Measurements from ENCODE around the gene GTF2H2C. TPM values are rescaled to one million over a fixed set of nuclear protein-coding genes. Genes with fewer than 3 reads are reported as not detected.
A peak's percentile ranks its signal among the peaks of the same experiment; 100 is the strongest.

Gene GTF2H2C
- total and polyA plus RNA-seq, 4 donors: 8.7 to 38.4 (median 19.5) TPM

DNA sequence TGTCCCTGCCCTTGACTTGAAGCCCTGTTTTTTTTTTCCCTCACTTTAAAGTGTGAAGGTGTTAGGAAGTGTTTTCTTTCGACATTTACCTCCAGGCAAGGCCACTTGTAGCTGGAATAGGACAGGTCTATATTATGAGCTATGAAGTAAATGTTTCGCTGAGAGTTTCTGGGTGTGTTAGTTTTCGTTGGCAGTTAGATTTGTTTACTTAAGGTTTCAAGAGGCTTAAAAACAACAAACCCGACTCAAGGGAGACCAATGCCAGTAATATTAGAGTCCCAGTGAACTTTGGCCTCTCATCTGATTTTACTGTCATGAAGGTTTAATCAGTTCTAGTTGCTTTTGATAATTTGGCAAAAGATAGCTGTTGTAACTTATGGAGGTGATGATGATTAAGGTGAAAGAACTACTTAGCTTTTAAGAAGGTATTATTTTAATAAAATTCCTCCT lies 42.2 kb upstream of the GTF2H2C start (continued):
- TF ChIP-seq, protein P1, sequence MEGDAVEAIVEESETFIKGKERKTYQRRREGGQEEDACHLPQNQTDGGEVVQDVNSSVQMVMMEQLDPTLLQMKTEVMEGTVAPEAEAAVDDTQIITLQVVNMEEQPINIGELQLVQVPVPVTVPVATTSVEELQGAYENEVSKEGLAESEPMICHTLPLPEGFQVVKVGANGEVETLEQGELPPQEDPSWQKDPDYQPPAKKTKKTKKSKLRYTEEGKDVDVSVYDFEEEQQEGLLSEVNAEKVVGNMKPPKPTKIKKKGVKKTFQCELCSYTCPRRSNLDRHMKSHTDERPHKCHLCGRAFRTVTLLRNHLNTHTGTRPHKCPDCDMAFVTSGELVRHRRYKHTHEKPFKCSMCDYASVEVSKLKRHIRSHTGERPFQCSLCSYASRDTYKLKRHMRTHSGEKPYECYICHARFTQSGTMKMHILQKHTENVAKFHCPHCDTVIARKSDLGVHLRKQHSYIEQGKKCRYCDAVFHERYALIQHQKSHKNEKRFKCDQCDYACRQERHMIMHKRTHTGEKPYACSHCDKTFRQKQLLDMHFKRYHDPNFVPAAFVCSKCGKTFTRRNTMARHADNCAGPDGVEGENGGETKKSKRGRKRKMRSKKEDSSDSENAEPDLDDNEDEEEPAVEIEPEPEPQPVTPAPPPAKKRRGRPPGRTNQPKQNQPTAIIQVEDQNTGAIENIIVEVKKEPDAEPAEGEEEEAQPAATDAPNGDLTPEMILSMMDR (IDR thresholded peaks at IDR 0.05; ENCODE audit: low read depth, low read length, missing input control): no peak
- TF ChIP-seq RXRA (IDR thresholded peaks at IDR 0.05) (peak; percentile 49 to 55), FOXA1 (IDR thresholded peaks at IDR 0.05) (no peak)

DNA sequence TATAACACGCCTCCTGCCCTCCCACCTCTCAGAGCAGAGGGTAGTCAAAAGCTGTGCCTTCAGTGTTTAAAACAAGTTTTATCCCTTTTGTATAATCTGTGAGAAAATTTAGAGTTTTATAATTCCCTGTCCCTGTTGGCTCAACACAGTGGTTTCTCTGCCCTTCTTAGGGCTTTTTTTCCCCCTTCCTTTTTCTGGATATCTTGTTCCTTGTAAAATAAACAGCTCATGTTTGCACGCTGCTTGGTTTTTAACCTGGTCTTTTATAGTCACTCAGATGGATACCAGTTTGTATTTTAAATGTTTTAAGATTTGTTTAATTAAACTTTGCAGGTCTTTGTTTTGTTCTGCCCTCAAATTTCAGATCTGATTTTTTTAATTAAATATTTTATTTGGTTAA lies 40.7 kb upstream of the GTF2H2C start:
- no peak for DNase-seq (ENCODE audit: low spot score)
- peak overlapping the region in 1 of 2 donors; percentile 48 for H3K9ac ChIP-seq (ENCODE audit: low read depth in 1 of 2, low read length in 2 of 2)
- TF ChIP-seq FOXA2 (IDR thresholded peaks at IDR 0.05): no peak
- TF ChIP-seq EGR1 (IDR thresholded peaks at IDR 0.05; ENCODE audit: low read depth in 2 of 2): no peak
- TF ChIP-seq, protein P2, sequence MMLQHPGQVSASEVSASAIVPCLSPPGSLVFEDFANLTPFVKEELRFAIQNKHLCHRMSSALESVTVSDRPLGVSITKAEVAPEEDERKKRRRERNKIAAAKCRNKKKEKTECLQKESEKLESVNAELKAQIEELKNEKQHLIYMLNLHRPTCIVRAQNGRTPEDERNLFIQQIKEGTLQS (IDR thresholded peaks at IDR 0.05): no peak
- TF ChIP-seq, protein P3, sequence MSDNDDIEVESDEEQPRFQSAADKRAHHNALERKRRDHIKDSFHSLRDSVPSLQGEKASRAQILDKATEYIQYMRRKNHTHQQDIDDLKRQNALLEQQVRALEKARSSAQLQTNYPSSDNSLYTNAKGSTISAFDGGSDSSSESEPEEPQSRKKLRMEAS (IDR thresholded peaks at IDR 0.05): no peak
- no peak for TF ChIP-seq JUND (IDR thresholded peaks at IDR 0.05)
- no peak for TF ChIP-seq FOXA1 (IDR thresholded peaks at IDR 0.05)
- no peak for TF ChIP-seq GABPA (IDR thresholded peaks at IDR 0.05 in 1 of 2, conservative IDR thresholded peaks at IDR 0.05 in 1 of 2)
- TF ChIP-seq YY1 (IDR thresholded peaks at IDR 0.05): no peak
- no peak for TF ChIP-seq NR2F2 (IDR thresholded peaks at IDR 0.05)
- TF ChIP-seq, protein P4, sequence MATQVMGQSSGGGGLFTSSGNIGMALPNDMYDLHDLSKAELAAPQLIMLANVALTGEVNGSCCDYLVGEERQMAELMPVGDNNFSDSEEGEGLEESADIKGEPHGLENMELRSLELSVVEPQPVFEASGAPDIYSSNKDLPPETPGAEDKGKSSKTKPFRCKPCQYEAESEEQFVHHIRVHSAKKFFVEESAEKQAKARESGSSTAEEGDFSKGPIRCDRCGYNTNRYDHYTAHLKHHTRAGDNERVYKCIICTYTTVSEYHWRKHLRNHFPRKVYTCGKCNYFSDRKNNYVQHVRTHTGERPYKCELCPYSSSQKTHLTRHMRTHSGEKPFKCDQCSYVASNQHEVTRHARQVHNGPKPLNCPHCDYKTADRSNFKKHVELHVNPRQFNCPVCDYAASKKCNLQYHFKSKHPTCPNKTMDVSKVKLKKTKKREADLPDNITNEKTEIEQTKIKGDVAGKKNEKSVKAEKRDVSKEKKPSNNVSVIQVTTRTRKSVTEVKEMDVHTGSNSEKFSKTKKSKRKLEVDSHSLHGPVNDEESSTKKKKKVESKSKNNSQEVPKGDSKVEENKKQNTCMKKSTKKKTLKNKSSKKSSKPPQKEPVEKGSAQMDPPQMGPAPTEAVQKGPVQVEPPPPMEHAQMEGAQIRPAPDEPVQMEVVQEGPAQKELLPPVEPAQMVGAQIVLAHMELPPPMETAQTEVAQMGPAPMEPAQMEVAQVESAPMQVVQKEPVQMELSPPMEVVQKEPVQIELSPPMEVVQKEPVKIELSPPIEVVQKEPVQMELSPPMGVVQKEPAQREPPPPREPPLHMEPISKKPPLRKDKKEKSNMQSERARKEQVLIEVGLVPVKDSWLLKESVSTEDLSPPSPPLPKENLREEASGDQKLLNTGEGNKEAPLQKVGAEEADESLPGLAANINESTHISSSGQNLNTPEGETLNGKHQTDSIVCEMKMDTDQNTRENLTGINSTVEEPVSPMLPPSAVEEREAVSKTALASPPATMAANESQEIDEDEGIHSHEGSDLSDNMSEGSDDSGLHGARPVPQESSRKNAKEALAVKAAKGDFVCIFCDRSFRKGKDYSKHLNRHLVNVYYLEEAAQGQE (IDR thresholded peaks at IDR 0.05): no peak
- TF ChIP-seq, protein P1 (IDR thresholded peaks at IDR 0.05; ENCODE audit: low read depth, low read length, missing input control): no peak
- TF ChIP-seq TAF1 (conservative IDR thresholded peaks at IDR 0.05): no peak
- no peak for TF ChIP-seq RAD21 (IDR thresholded peaks at IDR 0.05)
- no peak for TF ChIP-seq HNF4A (conservative IDR thresholded peaks at IDR 0.05)
- TF ChIP-seq RXRA (IDR thresholded peaks at IDR 0.05): no peak
- TF ChIP-seq, protein P5, sequence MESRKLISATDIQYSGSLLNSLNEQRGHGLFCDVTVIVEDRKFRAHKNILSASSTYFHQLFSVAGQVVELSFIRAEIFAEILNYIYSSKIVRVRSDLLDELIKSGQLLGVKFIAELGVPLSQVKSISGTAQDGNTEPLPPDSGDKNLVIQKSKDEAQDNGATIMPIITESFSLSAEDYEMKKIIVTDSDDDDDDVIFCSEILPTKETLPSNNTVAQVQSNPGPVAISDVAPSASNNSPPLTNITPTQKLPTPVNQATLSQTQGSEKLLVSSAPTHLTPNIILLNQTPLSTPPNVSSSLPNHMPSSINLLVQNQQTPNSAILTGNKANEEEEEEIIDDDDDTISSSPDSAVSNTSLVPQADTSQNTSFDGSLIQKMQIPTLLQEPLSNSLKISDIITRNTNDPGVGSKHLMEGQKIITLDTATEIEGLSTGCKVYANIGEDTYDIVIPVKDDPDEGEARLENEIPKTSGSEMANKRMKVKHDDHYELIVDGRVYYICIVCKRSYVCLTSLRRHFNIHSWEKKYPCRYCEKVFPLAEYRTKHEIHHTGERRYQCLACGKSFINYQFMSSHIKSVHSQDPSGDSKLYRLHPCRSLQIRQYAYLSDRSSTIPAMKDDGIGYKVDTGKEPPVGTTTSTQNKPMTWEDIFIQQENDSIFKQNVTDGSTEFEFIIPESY (IDR thresholded peaks at IDR 0.05): no peak
- TF ChIP-seq HNF4G (IDR thresholded peaks at IDR 0.05): no peak
- TF ChIP-seq SP1 (IDR thresholded peaks at IDR 0.05): no peak

More for the DNA sequence above, 40.7 kb upstream of the GTF2H2C start:
- Histone ChIP-seq H3K4me3 (ENCODE audit: low read depth in 1 of 3, low read length in 3 of 3) (no peak overlapping the region), H3K36me3 (ENCODE audit: control insufficient read depth in 4 of 4, insufficient read depth in 3 of 4, low read depth in 1 of 4, low read length in 3 of 4) (peaks cover 0 to 8% (median 0%) of the 10 kb centered on the region in 4 donors), H3K27ac (ENCODE audit: low read depth in 1 of 2, low read length in 2 of 2) (peak overlapping the region; percentile 71 to 87), H3K4me1 (ENCODE audit: control insufficient read depth in 4 of 4, insufficient read depth in 4 of 4, low read length in 3 of 4) (peaks cover 3 to 29% (median 24%) of the 10 kb centered on the region in 4 donors), H3K9me3 (ENCODE audit: control insufficient read depth in 4 of 4, low read length in 3 of 4) (no peaks in the 10 kb centered on the region), H3K27me3 (ENCODE audit: control insufficient read depth in 4 of 4, insufficient read depth in 4 of 4, low read length in 3 of 4) (no peaks in the 10 kb centered on the region)
- WGBS: 54% methylated on average over 2 of the region's 2 CpGs
